ENCODE results near the gene NTSR2.

- TF ChIP-seq CTCF (conservative IDR thresholded peaks at IDR 0.05; ENCODE audit: low read depth in 2 of 2) (no peak), POLR2AphosphoS5 (IDR thresholded peaks at IDR 0.05; ENCODE audit: low read depth) (no peak), REST (IDR thresholded peaks at IDR 0.05; ENCODE audit: unreplicated experiment) (no peak), EZH2 (IDR thresholded peaks at IDR 0.05; ENCODE audit: low read depth, unreplicated experiment) (no peak), JUNB (IDR thresholded peaks at IDR 0.05; ENCODE audit: unreplicated experiment) (no peak), ZNF114 (CRISPR knock-in tag; IDR thresholded peaks at IDR 0.05) (no peak), ETS1 (IDR thresholded peaks at IDR 0.05) (no peak), EZH2phosphoT487 (IDR thresholded peaks at IDR 0.05; ENCODE audit: unreplicated experiment) (no peak)
Measured at GRCh38 chr2:11680901-11681721, 11.1 kb upstream of the NTSR2 start.
